ENCODE results near the gene APCDD1.

Gene APCDD1

DNA sequence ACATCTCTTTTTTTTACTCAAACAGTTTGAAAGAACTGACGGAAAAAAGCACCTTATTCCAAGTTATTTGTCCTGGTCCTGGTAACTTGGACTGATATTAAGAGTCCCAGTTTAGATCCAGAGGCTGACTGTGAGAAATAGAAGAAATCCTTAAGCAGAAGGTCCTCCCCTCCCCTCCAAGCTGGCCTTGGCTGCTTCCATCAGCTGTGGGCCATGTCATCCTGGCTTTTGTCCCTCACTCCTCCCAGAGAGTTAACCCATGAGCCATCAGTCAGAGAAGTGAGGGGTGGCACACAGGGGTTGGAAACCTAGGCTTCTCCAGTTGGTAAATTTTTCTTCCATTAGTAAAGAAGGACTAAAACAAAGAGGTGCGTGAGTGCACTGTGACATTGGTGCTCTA lies 61.6 kb downstream of the APCDD1 start:
- no peaks in the 10 kb centered on the region for H4K20me1 ChIP-seq (ENCODE audit: insufficient read depth, low read length)

GRCh38 chr18:10518595-10519255 lies 64.3 kb downstream of the APCDD1 start:
- H3K9ac ChIP-seq (ENCODE audit: low read depth, low read length) = no peak overlapping the region
- no peak for DNase-seq

More for the DNA sequence above, 61.6 kb downstream of the APCDD1 start:
- H3K79me2 ChIP-seq (ENCODE audit: insufficient read depth, low read length) = no peaks in the 10 kb centered on the region
- peaks cover 2% of the 10 kb centered on the region for H3K9me3 ChIP-seq (ENCODE audit: insufficient read depth, low read length, severe bottlenecking)
- no peak overlapping the region for H3K4me3 ChIP-seq (ENCODE audit: low read depth in 1 of 2, low read length in 2 of 2)
- H3K4me1 ChIP-seq (ENCODE audit: insufficient read depth, low read length) = peaks cover 36% of the 10 kb centered on the region
- TF ChIP-seq CTCF (IDR thresholded peaks at IDR 0.05; ENCODE audit: borderline replicate concordance, extremely low read depth, low read length, poor library complexity, severe bottlenecking) (no peak), EZH2 (IDR thresholded peaks at IDR 0.05; ENCODE audit: borderline replicate concordance, low read depth, low read length, severe bottlenecking) (no peak)
- H2AFZ ChIP-seq (ENCODE audit: low read depth, low read length) = no peak overlapping the region
- no peak overlapping the region for H3K27ac ChIP-seq (ENCODE audit: low read length)
- H3K36me3 ChIP-seq (ENCODE audit: insufficient read depth, low read length) = no peaks in the 10 kb centered on the region
- H3K9ac ChIP-seq (ENCODE audit: low read depth, low read length) = no peak overlapping the region
- ATAC-seq (ENCODE audit: insufficient read depth, low read depth) (no peak), DNase-seq (no peak)
- H3K27me3 ChIP-seq (ENCODE audit: insufficient read depth, low read length, poor library complexity) = no peaks in the 10 kb centered on the region
- no peak overlapping the region for H3K4me2 ChIP-seq (ENCODE audit: insufficient read depth, low read length)

GRCh38 chr18:10519366-10519765 lies 64.9 kb downstream of the APCDD1 start:
- DNase-seq (no peak), ATAC-seq (ENCODE audit: insufficient read depth, low read depth) (no peak)
- Histone ChIP-seq H3K4me2 (ENCODE audit: insufficient read depth, low read length) (peak overlapping the region; percentile 58), H3K4me3 (ENCODE audit: low read depth in 1 of 2, low read length in 2 of 2) (no peak overlapping the region), H3K27ac (ENCODE audit: low read length) (peak overlapping the region; percentile 76), H3K36me3 (ENCODE audit: insufficient read depth, low read length) (no peaks in the 10 kb centered on the region), H3K9me3 (ENCODE audit: insufficient read depth, low read length, severe bottlenecking) (peaks cover 2% of the 10 kb centered on the region), H3K4me1 (ENCODE audit: insufficient read depth, low read length) (peaks cover 36% of the 10 kb centered on the region), H3K79me2 (ENCODE audit: insufficient read depth, low read length) (no peaks in the 10 kb centered on the region), H4K20me1 (ENCODE audit: insufficient read depth, low read length) (no peaks in the 10 kb centered on the region), H3K27me3 (ENCODE audit: insufficient read depth, low read length, poor library complexity) (no peaks in the 10 kb centered on the region), H3K9ac (ENCODE audit: low read depth, low read length) (peak overlapping the region; percentile 25), H2AFZ (ENCODE audit: low read depth, low read length) (peak overlapping the region; percentile 59)
- TF ChIP-seq EZH2 (IDR thresholded peaks at IDR 0.05; ENCODE audit: borderline replicate concordance, low read depth, low read length, severe bottlenecking) (no peak), CTCF (IDR thresholded peaks at IDR 0.05; ENCODE audit: borderline replicate concordance, extremely low read depth, low read length, poor library complexity, severe bottlenecking) (no peak)

More at GRCh38 chr18:10518595-10519255, 64.3 kb downstream of the APCDD1 start:
- TF ChIP-seq EZH2 (IDR thresholded peaks at IDR 0.05; ENCODE audit: borderline replicate concordance, low read depth, low read length, severe bottlenecking) (no peak), CTCF (IDR thresholded peaks at IDR 0.05; ENCODE audit: borderline replicate concordance, extremely low read depth, low read length, poor library complexity, severe bottlenecking) (peak; percentile 4)
- no peak for ATAC-seq (ENCODE audit: insufficient read depth, low read depth)
- Histone ChIP-seq H3K36me3 (ENCODE audit: insufficient read depth, low read length) (no peaks in the 10 kb centered on the region), H3K9me3 (ENCODE audit: insufficient read depth, low read length, severe bottlenecking) (peaks cover 2% of the 10 kb centered on the region), H4K20me1 (ENCODE audit: insufficient read depth, low read length) (no peaks in the 10 kb centered on the region), H3K27ac (ENCODE audit: low read length) (peak overlapping the region; percentile 76), H3K4me2 (ENCODE audit: insufficient read depth, low read length) (no peak overlapping the region), H3K4me3 (ENCODE audit: low read depth in 1 of 2, low read length in 2 of 2) (no peak overlapping the region), H3K79me2 (ENCODE audit: insufficient read depth, low read length) (no peaks in the 10 kb centered on the region), H3K27me3 (ENCODE audit: insufficient read depth, low read length, poor library complexity) (no peaks in the 10 kb centered on the region), H2AFZ (ENCODE audit: low read depth, low read length) (no peak overlapping the region; the same call in 1 of the 2 replicates), H3K4me1 (ENCODE audit: insufficient read depth, low read length) (peaks cover 36% of the 10 kb centered on the region)
